ENCODE data around the gene CRACDL.

CRACDL gene, protein sequence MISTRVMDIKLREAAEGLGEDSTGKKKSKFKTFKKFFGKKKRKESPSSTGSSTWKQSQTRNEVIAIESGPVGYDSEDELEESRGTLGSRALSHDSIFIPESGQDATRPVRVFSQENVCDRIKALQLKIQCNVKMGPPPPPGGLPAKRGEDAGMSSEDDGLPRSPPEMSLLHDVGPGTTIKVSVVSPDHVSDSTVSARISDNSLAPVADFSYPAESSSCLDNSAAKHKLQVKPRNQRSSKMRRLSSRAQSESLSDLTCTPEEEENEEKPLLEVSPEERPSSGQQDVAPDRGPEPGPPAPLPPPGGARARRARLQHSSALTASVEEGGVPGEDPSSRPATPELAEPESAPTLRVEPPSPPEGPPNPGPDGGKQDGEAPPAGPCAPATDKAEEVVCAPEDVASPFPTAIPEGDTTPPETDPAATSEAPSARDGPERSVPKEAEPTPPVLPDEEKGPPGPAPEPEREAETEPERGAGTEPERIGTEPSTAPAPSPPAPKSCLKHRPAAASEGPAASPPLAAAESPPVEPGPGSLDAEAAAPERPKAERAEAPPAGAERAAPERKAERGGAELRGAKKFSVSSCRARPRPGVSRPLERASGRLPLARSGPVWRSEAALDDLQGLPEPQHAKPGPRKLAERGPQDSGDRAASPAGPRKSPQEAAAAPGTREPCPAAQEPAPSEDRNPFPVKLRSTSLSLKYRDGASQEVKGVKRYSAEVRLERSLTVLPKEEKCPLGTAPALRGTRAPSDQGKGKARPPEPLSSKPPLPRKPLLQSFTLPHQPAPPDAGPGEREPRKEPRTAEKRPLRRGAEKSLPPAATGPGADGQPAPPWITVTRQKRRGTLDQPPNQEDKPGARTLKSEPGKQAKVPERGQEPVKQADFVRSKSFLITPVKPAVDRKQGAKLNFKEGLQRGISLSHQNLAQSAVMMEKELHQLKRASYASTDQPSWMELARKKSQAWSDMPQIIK

GRCh38 chr2:98935777-98936352 is at the start of gene CRACDL:
CRACDL (minus strand) TSS chr2:98936225; CDS start chr2:98846800, 89,425 bp downstream.
- no peak for DNase-seq (ENCODE audit: low read depth in 2 of 2)

GRCh38 chr2:98975611-98976010 is 39.6 kb upstream of the CRACDL start:
- no peak for DNase-seq (ENCODE audit: low read depth in 2 of 2)

- DNase-seq (ENCODE audit: low read depth in 2 of 2) = no peak
These were observed 36.6 kb upstream of the CRACDL start for GRCh38 chr2:98972582-98973167.

- no peak for DNase-seq (ENCODE audit: low read depth in 2 of 2)
These were observed 23.9 kb upstream of the CRACDL start for GRCh38 chr2:98959810-98960507.

DNA sequence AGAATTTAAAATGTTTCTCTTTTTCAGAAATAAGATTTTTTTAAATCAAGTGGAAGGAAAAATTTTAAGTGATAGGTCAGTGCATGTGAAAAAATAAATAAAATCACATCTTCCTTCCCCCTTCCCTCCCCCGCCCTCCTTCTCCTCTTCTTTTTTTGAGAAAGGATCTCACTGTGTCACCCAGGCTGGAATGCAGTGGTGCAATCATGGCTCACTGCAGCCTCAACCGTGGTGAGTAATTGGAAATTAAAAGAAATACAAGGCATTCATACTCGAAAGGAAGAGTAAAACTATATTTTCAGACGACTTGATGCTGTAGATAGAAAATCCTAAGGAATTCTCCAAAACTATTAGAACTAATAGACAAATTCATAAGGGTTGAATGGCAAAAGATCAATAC is 16.9 kb upstream of the CRACDL start:
- no peak for DNase-seq (ENCODE audit: low read depth in 2 of 2)

GRCh38 chr2:98948956-98949739 is 13.1 kb upstream of the CRACDL start:
- DNase-seq (ENCODE audit: low read depth in 2 of 2) = no peak

GRCh38 chr2:98947554-98947953 is 11.5 kb upstream of the CRACDL start:
- DNase-seq (ENCODE audit: low read depth in 2 of 2) = no peak

DNA sequence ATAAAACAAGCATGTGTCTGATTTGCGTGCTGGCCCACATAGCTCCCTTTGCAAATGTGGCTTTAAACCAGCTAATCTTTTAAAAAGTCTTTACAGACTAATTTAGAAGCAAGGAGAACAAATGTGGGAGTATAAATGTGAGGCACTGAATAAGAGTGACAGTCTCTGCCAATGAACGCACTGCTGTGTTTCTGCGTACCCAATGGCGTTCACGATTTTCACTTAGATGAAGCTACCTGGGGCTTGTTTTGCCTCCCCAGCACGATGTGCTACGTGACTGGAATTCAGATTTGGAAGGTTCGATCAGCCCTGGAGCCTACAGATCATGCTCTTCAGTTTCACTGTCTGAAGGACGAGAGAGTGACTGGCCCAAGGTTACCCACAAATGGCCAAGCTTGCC is 10.8 kb upstream of the CRACDL start:
- DNase-seq (ENCODE audit: low read depth in 2 of 2) = no peak

- no peak for DNase-seq (ENCODE audit: low read depth in 2 of 2)
These were observed 8.8 kb upstream of the CRACDL start for GRCh38 chr2:98944775-98945174.

GRCh38 chr2:98940102-98940501 is 4.1 kb upstream of the CRACDL start:
- DNase-seq (ENCODE audit: low read depth in 2 of 2) = no peak

GRCh38 chr2:98937906-98938305 is 1.9 kb upstream of the CRACDL start:
- no peak for DNase-seq (ENCODE audit: low read depth in 2 of 2)

DNA sequence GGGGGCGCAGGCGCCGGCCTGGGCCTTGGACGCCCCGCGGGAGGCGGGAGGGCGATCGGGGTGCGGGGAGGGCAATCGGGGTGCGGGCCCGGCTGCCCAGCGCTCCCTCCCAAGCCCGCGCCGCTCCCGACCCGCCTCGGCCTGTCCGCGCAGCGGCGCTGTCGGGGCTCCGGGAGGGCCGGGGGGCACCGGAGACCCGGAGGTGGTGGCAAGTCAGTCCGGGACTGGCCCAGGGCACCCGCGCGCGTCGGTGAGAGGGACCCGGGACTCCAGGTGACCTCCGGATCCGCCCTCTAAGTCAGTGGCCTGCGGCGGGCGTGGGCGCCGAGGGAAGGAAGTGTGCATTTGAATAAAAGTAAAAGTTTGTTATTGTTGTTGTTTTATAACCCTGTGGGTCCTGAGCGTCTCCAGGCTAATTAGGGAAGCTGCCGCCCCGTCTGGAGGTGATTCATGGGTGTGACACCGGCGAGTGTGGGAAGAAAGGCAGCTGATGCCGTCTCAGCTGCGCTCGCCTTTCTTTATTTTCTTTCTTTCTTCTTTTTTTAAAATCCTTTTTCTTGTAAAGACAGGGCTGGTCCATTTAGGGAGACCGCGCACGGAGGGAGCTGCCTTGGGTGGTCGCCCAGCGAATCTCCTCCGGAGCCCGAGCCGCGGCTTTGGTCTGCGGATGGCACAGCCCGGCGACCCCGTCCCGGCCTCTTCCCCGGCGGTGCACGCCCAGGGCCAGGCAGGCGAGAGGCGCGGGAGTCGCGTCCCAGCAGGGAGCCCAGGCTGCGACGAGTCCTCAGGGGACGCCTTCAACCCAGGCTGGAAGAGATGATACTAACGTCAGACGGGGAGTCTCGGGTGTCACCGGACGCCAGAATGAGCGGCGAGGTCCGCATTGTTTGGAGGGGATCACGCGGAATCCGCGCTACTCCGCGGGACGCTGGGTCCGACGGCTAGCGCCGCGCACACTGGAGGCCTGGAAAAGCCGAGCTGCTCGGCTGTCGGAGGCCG is 627 bp upstream of the CRACDL start:
- no peak for DNase-seq (ENCODE audit: low read depth in 2 of 2)

- no peak for DNase-seq (ENCODE audit: low read depth in 2 of 2)
These were observed 784 bp downstream of the CRACDL start for GRCh38 chr2:98935111-98935770.

- no peak for DNase-seq (ENCODE audit: low read depth in 2 of 2)
These were observed 3.2 kb downstream of the CRACDL start for GRCh38 chr2:98932778-98933343.

GRCh38 chr2:98932164-98932563 is 3.9 kb downstream of the CRACDL start:
- DNase-seq (ENCODE audit: low read depth in 2 of 2) = no peak

- DNase-seq (ENCODE audit: low read depth in 2 of 2) = no peak
These were observed 4.4 kb downstream of the CRACDL start for GRCh38 chr2:98931596-98931995.

GRCh38 chr2:98929920-98930319 is 6.1 kb downstream of the CRACDL start:
- no peak for DNase-seq (ENCODE audit: low read depth in 2 of 2)

GRCh38 chr2:98928242-98928641 is 7.8 kb downstream of the CRACDL start:
- no peak for DNase-seq (ENCODE audit: low read depth in 2 of 2)

All from activated CD4-positive, alpha-beta T cell treated with anti-CD3 and anti-CD28 coated beads for 24 hours (primary cell).